Heart right ventricle (tissue), 16 donors: Measurements from ENCODE around the gene ITPKB. TPM values are rescaled to one million over a fixed set of nuclear protein-coding genes. Genes with fewer than 3 reads are reported as not detected.
A peak's percentile ranks its signal among the peaks of the same experiment; 100 is the strongest.

Source experiments
- ATAC-seq, 8 donors: fragments of 200-7000 bp; cut with Tn5 transposase; one replicate each; pipeline ENCODE4 v1.9.1; 2020; ENCODE audit warnings: mild to moderate bottlenecking in 8 of 8, moderate library complexity in 8 of 8, moderate number of reproducible peaks in 1 of 8
- DNase-seq, 2 donors: peaks; one replicate each; pipeline ENCODE4 v3.0.0-alpha.2; 2020
- H3K27ac ChIP-seq, 10 donors: fragments of 200-600 bp; sonication (generic) in 2 of 10; one replicate each; pipeline versions ENCODE4 v1.5.0 to v1.8.0; 2020 to 2022; ENCODE audit warnings: mild to moderate bottlenecking in 3 of 10
- H3K27me3 ChIP-seq, 7 donors: fragments of 200-600 bp; one replicate each; pipeline ENCODE4 v1.8.0; 2021 to 2022; ENCODE audit warnings: mild to moderate bottlenecking in 2 of 7
- H3K36me3 ChIP-seq, 9 donors: fragments of 200-600 bp; sonication (generic) in 1 of 9; one replicate each; pipeline versions ENCODE4 v1.5.0 to v1.8.0; 2020 to 2022; ENCODE audit warnings: mild to moderate bottlenecking in 2 of 9
- H3K4me1 ChIP-seq, 9 donors: fragments of 200-600 bp; sonication (generic) in 1 of 9; one replicate each; pipeline versions ENCODE4 v1.5.0 to v1.8.0; 2020 to 2022; ENCODE audit warnings: mild to moderate bottlenecking in 4 of 9
- H3K4me3 ChIP-seq, 10 donors: fragments of 200-600 bp; sonication (generic) in 2 of 10; one replicate each; pipeline versions ENCODE4 v1.5.0 to v1.8.0; 2020 to 2022; ENCODE audit warnings: mild to moderate bottlenecking in 7 of 10, moderate library complexity in 2 of 10
- H3K9me3 ChIP-seq, 11 donors: fragments of 200-600 bp in 10 of 11; sonication (generic) in 2 of 11; one replicate each; pipeline versions ENCODE4 v1.5.0 to v1.8.0; 2013 to 2022; ENCODE audit warnings: mild to moderate bottlenecking in 2 of 11, control low read depth in 1 of 11, moderate library complexity in 1 of 11
- CTCF ChIP-seq, 9 donors: fragments of 200-600 bp; sonication (generic) in 2 of 9; IDR thresholded peaks; one replicate each; pipeline versions ENCODE4 v1.5.0 to v1.8.0; 2021 to 2022; ENCODE audit warnings: antibody characterized with exemption in 9 of 9, mild to moderate bottlenecking in 5 of 9, moderate library complexity in 1 of 9
- WGBS, 2 donors: extraction: QIAGEN DNeasy Blood & Tissue Kit; methylation state at CpG; one replicate each; pipeline ENCODE4 v1.1.7; 2013; ENCODE audit warnings: inconsistent platforms in 1 of 2; 5-methylcytosine and 5-hydroxymethylcytosine counted together
- intact Hi-C, 10 donors: fragments of 100-400 bp; cut with DNase I; formaldehyde crosslinking; loops; one replicate each; pipeline versions ENCODE4 v1.11.1 to v1.14.2; 2022
- polyA plus RNA-seq, 2 donors: library from polyadenylated mRNA; stranded (reverse); fragments of 200-250 nt; gene quantifications; one replicate each; pipeline ENCODE4 v1.2.3, GENCODE V29; 2013
- total RNA-seq, 10 donors: library from RNA; stranded (reverse); fragmentation: NEBNext Ultra II Directional in 3 of 10; extraction: Animal tissue kit (Norgen Biotek cat#: 25700) in 3 of 10; gene quantifications; one replicate each; pipeline versions ENCODE4 v1.2.1 to v1.2.4, GENCODE V29; 2021 to 2023
- donor health status: Arrhythmogenic right ventricular cardiomyopathy.
- donor health status: ischemic (EF 13 %, LVEDD 7.1; RV severe dilation, severe dysfunction).
- donor health status: healthy with polysubstance abuse.
- donor health status: DM: no; HTN: yes; CAD: no.
- donor health status: DM: no; HTN: no; CAD: no.
- donor health status: ischemic (EF 25% LVEDD 6.9; RV normal size, moderate dysfunction).
- donor health status: ischemic (EF 25% LVEDD 5.7; RV mildly dilated, moderate dysfunction).
- donor health status: healthy.
- donor health status: DM: yes; HTN: yes; CAD: no.
- donor health status: Ischemic cardiomyopathy.
- donor health status: ischemic (EF 35%, LVEDD 5.7; RV mildly dilated, moderate dysfunction).
- donor health status: nonischemic (EF 11% LVEDD 7.7; RV severe dilation, severe dysfunction).
- donor health status: DM: yes; HTN: yes; CAD: no.
- donor health status: PGD.
- donor health status: ischemic (EF 29% LVEDD 5.4; RV normal size, mild dysfunction).
- donor health status: nonischemic (EF 23%, LVEDD 6.1; RV moderate dilation, normal function).

The ITPKB gene
- total and polyA plus RNA-seq, 12 donors = 4.5 to 30.5 (median 16.1) TPM

- H3K27ac ChIP-seq = no peak overlapping the region
- 75 to 91% methylated on average over 6 of the region's 6 CpGs for WGBS, 2 donors
- H3K4me1 ChIP-seq = peaks cover 0 to 18% (median 4%) of the 10 kb centered on the region in 9 donors
- TF ChIP-seq CTCF (IDR thresholded peaks at IDR 0.05) = no peak
- peaks cover 0 to 3% (median 0%) of the 10 kb centered on the region in 11 donors for H3K9me3 ChIP-seq
- ATAC-seq = no peak
- DNase-seq = no peak
- H3K4me3 ChIP-seq = no peak overlapping the region
- H3K27me3 ChIP-seq = no peaks in the 10 kb centered on the region
- H3K36me3 ChIP-seq = peaks cover 0 to 18% (median 0%) of the 10 kb centered on the region in 9 donors
- intact Hi-C loops = loop anchor here in 2 of 10 donors (2.0 to 10.0 kb wide), 2 partner anchors 202 kb away; no protein-coding TSS in a partner anchor
Measured at GRCh38 chr1:226627050-226627755, 111.9 kb downstream of the ITPKB start.

DNA sequence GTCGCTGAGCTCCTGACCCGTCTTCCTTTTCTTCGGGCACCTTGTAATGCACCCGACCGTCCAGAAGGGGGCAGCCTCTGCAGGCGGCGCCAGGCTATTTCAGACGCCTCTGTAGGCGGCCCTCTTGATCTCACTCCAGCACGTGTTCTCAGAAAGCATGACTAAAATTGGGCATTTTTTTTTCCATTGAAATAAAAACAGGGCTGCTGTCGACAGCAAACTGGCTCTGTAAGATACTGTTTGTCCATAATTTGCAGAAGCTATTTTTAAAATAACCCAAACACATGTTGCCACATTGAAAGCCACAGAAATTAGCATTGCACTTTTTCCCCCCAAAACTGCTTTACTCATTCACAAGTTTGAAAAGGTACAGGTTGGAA, 112.5 kb downstream of the ITPKB start:
- 4 to 7% methylated on average over 11 of the region's 11 CpGs for WGBS, 2 donors
- Histone ChIP-seq H3K36me3 (peaks cover 0 to 11% (median 0%) of the 10 kb centered on the region in 9 donors), H3K27ac (no peak overlapping the region), H3K9me3 (peaks cover 0 to 10% (median 0%) of the 10 kb centered on the region in 11 donors), H3K27me3 (no peaks in the 10 kb centered on the region), H3K4me3 (peak overlapping the region in 2 of 10 donors; percentile 7 to 14), H3K4me1 (peaks cover 0 to 12% (median 0%) of the 10 kb centered on the region in 9 donors)
- TF ChIP-seq CTCF (IDR thresholded peaks at IDR 0.05) = peak; percentile 95 to 99 (median 97)
- DNase-seq = peak; percentile 76 to 79
- intact Hi-C loops = loop anchor here in 2 of 10 donors (2.0 to 10.0 kb wide), 2 partner anchors 202 kb away; no protein-coding TSS in a partner anchor
- ATAC-seq = peak; percentile 70 to 90 (median 86)

DNA sequence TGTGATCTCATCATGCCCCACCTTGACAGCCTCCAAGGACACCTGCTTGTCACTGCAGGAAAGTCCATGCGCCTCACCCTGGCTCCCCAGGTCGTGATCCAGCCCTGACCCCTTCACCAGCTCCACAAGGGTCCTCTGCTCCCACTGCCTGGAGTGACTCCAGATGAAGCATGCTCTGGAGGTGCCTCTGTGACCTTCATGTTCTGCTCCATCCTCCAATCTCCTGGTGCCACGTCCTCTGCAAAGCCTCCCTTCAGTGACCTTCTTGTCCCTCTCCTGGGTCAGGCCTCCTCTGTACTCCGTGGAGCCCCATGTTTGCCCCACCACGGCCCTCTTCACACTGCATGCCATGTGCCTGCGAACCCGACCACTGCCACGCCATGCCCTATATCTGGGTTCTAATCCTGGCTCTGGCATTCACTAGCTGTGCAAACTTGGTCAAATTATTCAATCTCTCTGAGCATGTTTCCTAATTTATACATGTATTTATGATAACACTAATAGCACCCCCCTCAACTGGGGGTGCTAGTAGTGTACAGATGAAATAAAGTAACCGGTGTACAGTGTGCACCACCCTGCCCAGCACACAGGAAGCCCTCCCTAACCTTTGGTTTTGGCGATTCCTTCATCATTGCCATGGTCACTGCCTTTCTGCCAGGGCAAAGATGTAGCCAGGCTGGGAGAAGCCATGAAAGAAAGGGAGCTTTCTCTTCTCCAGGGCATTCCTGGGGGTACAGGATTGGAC, 113.1 kb downstream of the ITPKB start:
- no peak for TF ChIP-seq CTCF (IDR thresholded peaks at IDR 0.05)
- WGBS, 2 donors = 80% methylated on average over 10 of the region's 10 CpGs
- intact Hi-C loops = loop anchor here in 2 of 10 donors (2.0 to 10.0 kb wide), 2 partner anchors 201 to 203 kb away; no protein-coding TSS in a partner anchor
- no peak overlapping the region for H3K27ac ChIP-seq
- H3K4me3 ChIP-seq = peak overlapping the region in 2 of 10 donors; percentile 7 to 14
- no peaks in the 10 kb centered on the region for H3K27me3 ChIP-seq
- peaks cover 0 to 6% (median 0%) of the 10 kb centered on the region in 9 donors for H3K36me3 ChIP-seq
- DNase-seq = no peak
- H3K4me1 ChIP-seq = peaks cover 0 to 10% (median 0%) of the 10 kb centered on the region in 9 donors
- peak; percentile 5 to 44 (median 28) for ATAC-seq
- H3K9me3 ChIP-seq = peaks cover 0 to 15% (median 0%) of the 10 kb centered on the region in 11 donors

- 88 to 90% methylated on average over 6 of the region's 6 CpGs for whole genome bisulfite sequencing, 2 donors
- Histone ChIP-seq H3K36me3 (peaks cover 0 to 5% (median 0%) of the 10 kb centered on the region in 9 donors), H3K9me3 (peaks cover 0 to 15% (median 0%) of the 10 kb centered on the region in 11 donors), H3K4me1 (peaks cover 0 to 10% (median 0%) of the 10 kb centered on the region in 9 donors), H3K4me3 (no peak overlapping the region), H3K27me3 (no peaks in the 10 kb centered on the region), H3K27ac (no peak overlapping the region)
- no peak for DNase-seq
- TF ChIP-seq CTCF (IDR thresholded peaks at IDR 0.05) = no peak
- ATAC-seq = no peak
- intact Hi-C loops = loop anchor here in 1 of 10 donors (10.0 kb wide), 1 partner anchor 201 kb away; no protein-coding TSS in a partner anchor
Measured at GRCh38 chr1:226625326-226625725, 113.8 kb downstream of the ITPKB start.
